ENCODE measurements around the gene ZNF654. TPM values are rescaled to one million over a fixed set of nuclear protein-coding genes. Genes with fewer than 3 reads are reported as not detected.

ZNF654 gene
- total and polyA plus RNA-seq, 2 donors (not counting 1 experiment from before 2014, with no cell fraction given) = 4.0 to 19.5 TPM

GRCh38 chr3:88075497-88075896 is 16.4 kb downstream of the ZNF654 start:
- Histone ChIP-seq H3K4me2 (replicated peaks; ENCODE audit: low read depth, low read length, poor library complexity, severe bottlenecking) (no peak overlapping the region), H3K4me3 (ENCODE audit: control extremely low read depth in 1 of 5, extremely low read depth in 1 of 5, insufficient read depth in 1 of 5, low read depth in 2 of 5, low read length in 4 of 5) (no peak overlapping the region), H3K9me3 (ENCODE audit: control extremely low read depth in 1 of 3, control insufficient read depth in 2 of 3, insufficient read depth in 1 of 3, low read length in 2 of 3) (peaks cover 0 to 7% (median 1%) of the 10 kb centered on the region in 3 donors), H3K9ac (ENCODE audit: low read length) (no peak overlapping the region), H2AFZ (ENCODE audit: insufficient read depth, low read depth, low read length, poor library complexity, severe bottlenecking) (no peak overlapping the region), H4K20me1 (ENCODE audit: control insufficient read depth, insufficient read depth, low read length, poor library complexity, severe bottlenecking) (peaks cover 54% of the 10 kb centered on the region), H3K36me3 (replicated peaks in 1 of 2; ENCODE audit: control extremely low read depth in 1 of 2, control insufficient read depth in 1 of 2, extremely low read depth in 1 of 2, insufficient read depth in 2 of 2, low read length in 1 of 2) (peaks cover 4 to 5% of the 10 kb centered on the region in 2 experiments), H3K79me2 (ENCODE audit: control insufficient read depth, insufficient read depth, low read length) (peaks cover 79% of the 10 kb centered on the region), H3K4me1 (ENCODE audit: control insufficient read depth in 2 of 2, insufficient read depth in 2 of 2, low read length in 2 of 2) (peaks cover 0 to 6% of the 10 kb centered on the region in 2 donors), H3K27ac (ENCODE audit: low read length in 2 of 2) (no peak overlapping the region), H3K27me3 (replicated peaks in 1 of 4; ENCODE audit: control extremely low read depth in 1 of 4, control insufficient read depth in 3 of 4, insufficient read depth in 4 of 4, low read length in 3 of 4) (no peaks in the 10 kb centered on the region)
- ChIA-PET POLR2A (no interaction called here), CTCF (interaction anchor here (1.0 kb wide), 1 partner anchor 39 kb away, joined by 3 read pairs; no protein-coding TSS in a partner anchor)
- intact Hi-C loops (cut with micrococcal nuclease) = no loop called here
- ATAC-seq (ENCODE audit: low read depth) (no peak), DNase-seq (no peak)
- H3K4me3 Mint-ChIP-seq = no peak overlapping the region
- peaks cover 38% of the 10 kb centered on the region for H3K4me1 Mint-ChIP-seq
- no peaks in the 10 kb centered on the region for H3K27me3 Mint-ChIP-seq
- WGBS (ENCODE audit: insufficient coverage) = no CpG with 5 or more reads among the region's 2 CpGs
- H3K27ac Mint-ChIP-seq = no peak overlapping the region
- no peak for TF ChIP-seq EZH2 (IDR thresholded peaks at IDR 0.05; ENCODE audit: borderline replicate concordance, insufficient read depth, low read depth, low read length, poor library complexity, severe bottlenecking)
- no peak for TF ChIP-seq CTCF (IDR thresholded peaks at IDR 0.05)
- H3K9me3 Mint-ChIP-seq (ENCODE audit: insufficient read depth) = peaks cover 2% of the 10 kb centered on the region

DNA sequence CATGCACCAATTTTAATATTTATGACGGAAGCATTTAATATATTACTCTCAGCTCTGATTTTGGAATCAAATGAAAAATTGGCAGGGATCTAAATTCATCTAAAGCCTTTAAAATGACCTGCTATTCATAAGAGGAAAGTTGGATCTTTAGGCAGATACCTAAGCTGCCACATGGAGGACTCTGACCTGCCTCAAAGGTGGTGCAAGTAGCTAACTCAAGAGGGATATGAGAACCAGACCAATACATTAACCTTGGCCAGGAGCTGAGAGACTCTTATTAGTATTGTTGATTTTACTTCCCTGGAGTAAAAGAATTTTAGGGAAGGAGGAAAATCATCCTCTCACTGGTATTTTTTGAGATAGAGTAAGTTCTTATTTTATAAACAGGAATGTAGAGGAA is 17.7 kb downstream of the ZNF654 start:
- peaks cover 4 to 5% of the 10 kb centered on the region in 2 experiments for H3K36me3 ChIP-seq (replicated peaks in 1 of 2; ENCODE audit: control extremely low read depth in 1 of 2, control insufficient read depth in 1 of 2, extremely low read depth in 1 of 2, insufficient read depth in 2 of 2, low read length in 1 of 2)
- peaks cover 0 to 6% of the 10 kb centered on the region in 2 donors for H3K4me1 ChIP-seq (ENCODE audit: control insufficient read depth in 2 of 2, insufficient read depth in 2 of 2, low read length in 2 of 2)
- ChIA-PET CTCF (interaction anchor here (0.6 kb wide), 1 partner anchor 36 kb away, joined by 4 read pairs; no protein-coding TSS in a partner anchor), POLR2A (no interaction called here)
- no peak overlapping the region for H3K9ac ChIP-seq (ENCODE audit: low read length)
- no peak for TF ChIP-seq EZH2 (IDR thresholded peaks at IDR 0.05; ENCODE audit: borderline replicate concordance, insufficient read depth, low read depth, low read length, poor library complexity, severe bottlenecking)
- no peak for TF ChIP-seq CTCF (IDR thresholded peaks at IDR 0.05)
- H3K4me2 ChIP-seq (replicated peaks; ENCODE audit: low read depth, low read length, poor library complexity, severe bottlenecking) = no peak overlapping the region
- intact Hi-C loops (cut with micrococcal nuclease) = no loop called here
- Mint-ChIP-seq H3K4me3 (no peak overlapping the region), H3K27me3 (no peaks in the 10 kb centered on the region), H3K9me3 (ENCODE audit: insufficient read depth) (peaks cover 1% of the 10 kb centered on the region), H3K27ac (no peak overlapping the region), H3K4me1 (peaks cover 38% of the 10 kb centered on the region)
- H2AFZ ChIP-seq (ENCODE audit: insufficient read depth, low read depth, low read length, poor library complexity, severe bottlenecking) = no peak overlapping the region
- H4K20me1 ChIP-seq (ENCODE audit: control insufficient read depth, insufficient read depth, low read length, poor library complexity, severe bottlenecking) = peaks cover 54% of the 10 kb centered on the region
- peaks cover 0 to 1% (median 0%) of the 10 kb centered on the region in 3 donors for H3K9me3 ChIP-seq (ENCODE audit: control extremely low read depth in 1 of 3, control insufficient read depth in 2 of 3, insufficient read depth in 1 of 3, low read length in 2 of 3)
- no peak overlapping the region for H3K27ac ChIP-seq (ENCODE audit: low read length in 2 of 2)
- no CpG with 5 or more reads among the region's 1 CpG for WGBS (ENCODE audit: insufficient coverage)
- H3K27me3 ChIP-seq (replicated peaks in 1 of 4; ENCODE audit: control extremely low read depth in 1 of 4, control insufficient read depth in 3 of 4, insufficient read depth in 4 of 4, low read length in 3 of 4) = no peaks in the 10 kb centered on the region
- ATAC-seq (ENCODE audit: low read depth) (no peak), DNase-seq (no peak)
- H3K4me3 ChIP-seq (ENCODE audit: control extremely low read depth in 1 of 5, extremely low read depth in 1 of 5, insufficient read depth in 1 of 5, low read depth in 2 of 5, low read length in 4 of 5) = no peak overlapping the region
- H3K79me2 ChIP-seq (ENCODE audit: control insufficient read depth, insufficient read depth, low read length) = peaks cover 77% of the 10 kb centered on the region
